Hippocampal formation (tissue), 2 donors: ENCODE data around the gene KRTAP4-2.
"Not testable (repeated sequence)": the region's sequence is repeated elsewhere in the genome, so short reads cannot be mapped to it uniquely, and the experiment has no call there.

Experiments
- DNase-seq, 2 donors: peaks; one replicate each; lab custom pipeline; 2025; lab: John Stamatoyannopoulos, UW

Gene KRTAP4-2

GRCh38 chr17:41177727-41178271, at the start of gene KRTAP4-2:
Gene KRTAP4-2 (minus strand): TSS chr17:41178221. CDS start chr17:41178164, 57 bp downstream.
- no peak for DNase-seq

- DNase-seq = not testable (repeated sequence)
These were observed 48.6 kb upstream of the KRTAP4-2 start, which contains the start of gene KRTAP9-2 for GRCh38 chr17:41226598-41227095. Gene KRTAP9-2 (plus strand): TSS chr17:41226648. CDS start chr17:41226655, 7 bp downstream.

- no peak for DNase-seq
These were observed 48.0 kb upstream of the KRTAP4-2 start for GRCh38 chr17:41226051-41226450.

- no peak for DNase-seq
These were observed 45.8 kb upstream of the KRTAP4-2 start for GRCh38 chr17:41223821-41224220.

- no peak for DNase-seq
These were observed 37.7 kb upstream of the KRTAP4-2 start for GRCh38 chr17:41215681-41216080.

- no peak for DNase-seq
These were observed 34.6 kb upstream of the KRTAP4-2 start for GRCh38 chr17:41212524-41213169.

- no peak for DNase-seq
These were observed 33.9 kb upstream of the KRTAP4-2 start for GRCh38 chr17:41211845-41212466.

- DNase-seq = no peak
These were observed 21.5 kb upstream of the KRTAP4-2 start for GRCh38 chr17:41199421-41200078.

GRCh38 chr17:41196068-41196467, 18.0 kb upstream of the KRTAP4-2 start:
- no peak for DNase-seq

- no peak for DNase-seq
These were observed 12.3 kb upstream of the KRTAP4-2 start for GRCh38 chr17:41190328-41190727.

- DNase-seq = not testable (repeated sequence)
These were observed 11.9 kb upstream of the KRTAP4-2 start, which contains the start of gene KRTAP9-1 for GRCh38 chr17:41189837-41190318. Gene KRTAP9-1 (plus strand): TSS chr17:41189887. CDS start chr17:41189887, 0 bp downstream.

- no peak for DNase-seq
These were observed 8.9 kb upstream of the KRTAP4-2 start for GRCh38 chr17:41186872-41187271.

- no peak for DNase-seq
These were observed 7.0 kb upstream of the KRTAP4-2 start for GRCh38 chr17:41185001-41185400.

- no peak for DNase-seq
These were observed 6.5 kb upstream of the KRTAP4-2 start, which contains the start of gene KRTAP4-1 for GRCh38 chr17:41184480-41184961. Gene KRTAP4-1 (minus strand): TSS chr17:41184911. CDS start chr17:41184854, 57 bp downstream.

GRCh38 chr17:41178843-41179616, 1.0 kb upstream of the KRTAP4-2 start:
- DNase-seq = no peak

- DNase-seq = no peak
These were observed 320 bp upstream of the KRTAP4-2 start for GRCh38 chr17:41178341-41178740.

GRCh38 chr17:41176744-41177387, 1.2 kb downstream of the KRTAP4-2 start:
- no peak for DNase-seq

GRCh38 chr17:41171886-41172285, 6.1 kb downstream of the KRTAP4-2 start:
- DNase-seq = no peak

GRCh38 chr17:41168121-41168520, 9.9 kb downstream of the KRTAP4-2 start, which contains the start of gene KRTAP4-3:
Gene KRTAP4-3 (minus strand): TSS chr17:41168221. CDS start chr17:41168172, 49 bp downstream.
- no peak for DNase-seq

- no peak for DNase-seq
These were observed 10.5 kb downstream of the KRTAP4-2 start for GRCh38 chr17:41167561-41167960.
